K562 (cell line): ENCODE data around the gene PSME1. TPM values are rescaled to one million over a fixed set of nuclear protein-coding genes. Genes with fewer than 3 reads are reported as not detected.

Source experiments
- ETV5 ChIP-seq: sonication (generic); formaldehyde crosslinking; IDR thresholded peaks from 2 replicates; pipeline ENCODE4 v1.4.0; 2020; ENCODE audit warnings: low read depth, mild to moderate bottlenecking, missing genetic modification reagents
- GTF3C2 ChIP-seq: IDR thresholded peaks from 3 replicates; pipeline ENCODE4 v1.6.1; 2011; ENCODE audit warnings: borderline replicate concordance, mild to moderate bottlenecking, moderate library complexity; ENCODE audit not compliant: insufficient read length; ENCODE audit errors: extremely low read depth
- KAT2B ChIP-seq: IDR thresholded peaks from one replicate; pipeline ENCODE4 v1.6.1; 2012; ENCODE audit warnings: low read depth, mild to moderate bottlenecking, control low read depth, inconsistent platforms, low read length, moderate library complexity
- PRMT5 ChIP-seq: sonication (generic); formaldehyde crosslinking; IDR thresholded peaks from 2 replicates; pipeline ENCODE4 v1.5.0; 2020; ENCODE audit warnings: missing genetic modification reagents
- RFX5 ChIP-seq: IDR thresholded peaks from 2 replicates; pipeline ENCODE4 v1.6.1; 2011; ENCODE audit warnings: low read depth, mild to moderate bottlenecking, improper control_type of control experiment, low read length
- SRF ChIP-seq, 2 experiments: fragments of 250-450, 450-650 bp in 1 of 2; sonication (Bioruptor Pico) in 1 of 2; sonication (generic) in 1 of 2; formaldehyde crosslinking; IDR thresholded peaks; 2 replicates each; pipeline versions ENCODE4 v1.5.0 to v1.5.1; 2020 to 2022; ENCODE audit warnings: mild to moderate bottlenecking in 1 of 2, missing genetic modification reagents in 1 of 2
- TAF1 ChIP-seq: IDR thresholded peaks from 2 replicates; pipeline ENCODE4 v1.6.1; 2011; ENCODE audit warnings: mild to moderate bottlenecking, low read length, moderate library complexity; ENCODE audit not compliant: insufficient read depth, control insufficient read depth, severe bottlenecking; ENCODE audit errors: extremely low read depth
- TEAD2 ChIP-seq: fragments of 450-650 bp; IDR thresholded peaks from 2 replicates; pipeline ENCODE4 v1.6.1; 2016; ENCODE audit warnings: missing genetic modification characterization, control low read depth, missing compliant biosample characterization
- THAP12 ChIP-seq: fragments of 250-450 bp; sonication (Bioruptor Pico); IDR thresholded peaks from 2 replicates; pipeline ENCODE4 v1.9.0; 2021; ENCODE audit warnings: mild to moderate bottlenecking, inconsistent platforms
- ZC3H11A ChIP-seq: IDR thresholded peaks from 2 replicates; pipeline ENCODE4 v1.6.1; 2012; ENCODE audit warnings: low read depth, low read length, improper control_type of control experiment
- ZNF239 ChIP-seq: fragments of 250-450 bp; sonication (Bioruptor Pico); IDR thresholded peaks from 2 replicates; pipeline ENCODE4 v1.4.0; 2020; ENCODE audit warnings: mild to moderate bottlenecking
- ZNF77 ChIP-seq: fragments of 250-450 bp; sonication (Bioruptor Pico); IDR thresholded peaks from 2 replicates; pipeline ENCODE4 v1.5.0; 2020
- polyA plus RNA-seq, 8 experiments: library from polyadenylated mRNA; depleted of rRNA in 4 of 8; stranded (reverse) in 5 of 8; unstranded in 3 of 8; fragments of >200 nt; fragmentation: Nextera tagmentation in 2 of 8; fragmentation: Illumina TruSeq in 1 of 8; extraction: Ambion mirVana in 2 of 8; extraction: Trizol in 1 of 8; gene quantifications; 2 replicates each; pipeline versions ENCODE4 v1.2.1 to v1.2.3, GENCODE V29; 2011 to 2014; ENCODE audit warnings: inconsistent platforms in 1 of 8, missing spikeins in 1 of 8
- total RNA-seq, 7 experiments: library from RNA; depleted of rRNA in 6 of 7; stranded (reverse); fragments of >200 nt in 6 of 7; fragmentation: Illumina TruSeq in 2 of 7; extraction: Trizol in 2 of 7; gene quantifications; 2 replicates each; pipeline versions ENCODE4 v1.2.1 to v1.2.3, GENCODE V29; 2011 to 2021; ENCODE audit warnings: low replicate concordance in 1 of 7
- TF ChIP-seq, protein P1 (sequence below), 2 experiments: IDR thresholded peaks; 2 replicates each; pipeline ENCODE4 v1.6.1; 2012; ENCODE audit warnings: improper control_type of control experiment in 2 of 2, low read depth in 2 of 2, low read length in 2 of 2, borderline replicate concordance in 1 of 2
- TF ChIP-seq, protein P2 (sequence below), 3 experiments: IDR thresholded peaks in 2 of 3; conservative IDR thresholded peaks in 1 of 3; 2 replicates each; pipeline ENCODE4 v1.5.1; 2011 to 2012; ENCODE audit warnings: low read length in 3 of 3, mild to moderate bottlenecking in 3 of 3, control low read depth in 2 of 3, improper control_type of control experiment in 1 of 3, inconsistent platforms in 1 of 3, low read depth in 1 of 3, mixed read lengths in 1 of 3, moderate library complexity in 1 of 3; ENCODE audit not compliant: insufficient read depth in 2 of 3

Gene PSME1
- total and polyA plus RNA-seq, 9 of the 15 experiments (the other 6 are each of a cell fraction or from before 2014, with no cell fraction given) = 20.3 to 180 (median 67.5) TPM

- TF ChIP-seq GTF3C2 (no peak), SRF (CRISPR knock-in tag; IDR thresholded peaks at IDR 0.05) (no peak; a peak in 1 of 4 replicates), TEAD2 (tag) (no peak), RFX5 (peak; percentile 43; the same call in 1 of the 2 replicates), PRMT5 (CRISPR knock-in tag) (no peak), ZC3H11A (no peak), TAF1 (peak; percentile 65), ZNF239 (CRISPR knock-in tag) (no peak), THAP12 (CRISPR knock-in tag) (no peak), ETV5 (CRISPR knock-in tag) (peak; percentile 71), KAT2B (no peak), ZNF77 (CRISPR knock-in tag) (no peak)
- TF ChIP-seq, protein P1, sequence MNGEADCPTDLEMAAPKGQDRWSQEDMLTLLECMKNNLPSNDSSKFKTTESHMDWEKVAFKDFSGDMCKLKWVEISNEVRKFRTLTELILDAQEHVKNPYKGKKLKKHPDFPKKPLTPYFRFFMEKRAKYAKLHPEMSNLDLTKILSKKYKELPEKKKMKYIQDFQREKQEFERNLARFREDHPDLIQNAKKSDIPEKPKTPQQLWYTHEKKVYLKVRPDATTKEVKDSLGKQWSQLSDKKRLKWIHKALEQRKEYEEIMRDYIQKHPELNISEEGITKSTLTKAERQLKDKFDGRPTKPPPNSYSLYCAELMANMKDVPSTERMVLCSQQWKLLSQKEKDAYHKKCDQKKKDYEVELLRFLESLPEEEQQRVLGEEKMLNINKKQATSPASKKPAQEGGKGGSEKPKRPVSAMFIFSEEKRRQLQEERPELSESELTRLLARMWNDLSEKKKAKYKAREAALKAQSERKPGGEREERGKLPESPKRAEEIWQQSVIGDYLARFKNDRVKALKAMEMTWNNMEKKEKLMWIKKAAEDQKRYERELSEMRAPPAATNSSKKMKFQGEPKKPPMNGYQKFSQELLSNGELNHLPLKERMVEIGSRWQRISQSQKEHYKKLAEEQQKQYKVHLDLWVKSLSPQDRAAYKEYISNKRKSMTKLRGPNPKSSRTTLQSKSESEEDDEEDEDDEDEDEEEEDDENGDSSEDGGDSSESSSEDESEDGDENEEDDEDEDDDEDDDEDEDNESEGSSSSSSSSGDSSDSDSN (IDR thresholded peaks at IDR 0.05; ENCODE audit: borderline replicate concordance in 1 of 2, low read depth in 2 of 2, low read length in 2 of 2) = no peak
- TF ChIP-seq, protein P2, sequence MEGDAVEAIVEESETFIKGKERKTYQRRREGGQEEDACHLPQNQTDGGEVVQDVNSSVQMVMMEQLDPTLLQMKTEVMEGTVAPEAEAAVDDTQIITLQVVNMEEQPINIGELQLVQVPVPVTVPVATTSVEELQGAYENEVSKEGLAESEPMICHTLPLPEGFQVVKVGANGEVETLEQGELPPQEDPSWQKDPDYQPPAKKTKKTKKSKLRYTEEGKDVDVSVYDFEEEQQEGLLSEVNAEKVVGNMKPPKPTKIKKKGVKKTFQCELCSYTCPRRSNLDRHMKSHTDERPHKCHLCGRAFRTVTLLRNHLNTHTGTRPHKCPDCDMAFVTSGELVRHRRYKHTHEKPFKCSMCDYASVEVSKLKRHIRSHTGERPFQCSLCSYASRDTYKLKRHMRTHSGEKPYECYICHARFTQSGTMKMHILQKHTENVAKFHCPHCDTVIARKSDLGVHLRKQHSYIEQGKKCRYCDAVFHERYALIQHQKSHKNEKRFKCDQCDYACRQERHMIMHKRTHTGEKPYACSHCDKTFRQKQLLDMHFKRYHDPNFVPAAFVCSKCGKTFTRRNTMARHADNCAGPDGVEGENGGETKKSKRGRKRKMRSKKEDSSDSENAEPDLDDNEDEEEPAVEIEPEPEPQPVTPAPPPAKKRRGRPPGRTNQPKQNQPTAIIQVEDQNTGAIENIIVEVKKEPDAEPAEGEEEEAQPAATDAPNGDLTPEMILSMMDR (IDR thresholded peaks at IDR 0.05 in 2 of 3, conservative IDR thresholded peaks at IDR 0.05 in 1 of 3; ENCODE audit: insufficient read depth in 2 of 3, low read depth in 1 of 3, low read length in 3 of 3) = peak in 2 of 3 experiments; percentile 32 to 35; a peak in 2 of 6 replicates
These were observed 5.3 kb downstream of the PSME1 start, which contains the start of gene EMC9 (continued) for GRCh38 chr14:24141097-24141880.
